SK-N-SH treated with all-trans-retinoic acid at 6 μM for 48 hours (cell line): ENCODE data around the gene TMEM30A.

Experiments used
- ATAC-seq: fragments of 200-7000 bp; cut with Tn5 transposase; 3 replicates; pipeline ENCODE4 v1.9.1; 2020; ENCODE audit warnings: mild to moderate bottlenecking, moderate library complexity
- ARNTL ChIP-seq: fragments of 450-650 bp; formaldehyde crosslinking; IDR thresholded peaks from 2 replicates; pipeline ENCODE4 v1.5.0; 2020; ENCODE audit warnings: low read depth, mild to moderate bottlenecking, moderate library complexity, borderline replicate concordance
- CREB5 ChIP-seq: fragments of 250-450 bp; sonication (Bioruptor Pico); IDR thresholded peaks from 2 replicates; pipeline ENCODE4 v1.5.1; 2020; ENCODE audit warnings: low read depth, mild to moderate bottlenecking, moderate library complexity
- CSDC2 ChIP-seq: fragments of 250-450 bp; sonication (Bioruptor Pico); IDR thresholded peaks from 2 replicates; pipeline ENCODE4 v1.5.0; 2020; ENCODE audit warnings: mild to moderate bottlenecking, moderate library complexity
- CSRNP3 ChIP-seq: fragments of 250-450 bp; sonication (Bioruptor Pico); IDR thresholded peaks from 2 replicates; pipeline ENCODE4 v1.5.1; 2021; ENCODE audit warnings: mild to moderate bottlenecking, moderate library complexity
- ESRRG ChIP-seq: fragments of 250-450 bp; sonication (Bioruptor Pico); IDR thresholded peaks from 2 replicates; pipeline ENCODE4 v1.6.1; 2021; ENCODE audit warnings: mild to moderate bottlenecking
- GLIS3 ChIP-seq: fragments of 250-450 bp; sonication (Bioruptor Pico); IDR thresholded peaks from 2 replicates; pipeline ENCODE4 v1.5.0; 2020; ENCODE audit warnings: mild to moderate bottlenecking, moderate library complexity
- ISL1 ChIP-seq: fragments of 250-450 bp; sonication (Bioruptor Pico); IDR thresholded peaks from 2 replicates; pipeline ENCODE4 v2.1.2; 2022; ENCODE audit warnings: mild to moderate bottlenecking, moderate library complexity
- OSR1 ChIP-seq: fragments of 250-450 bp; sonication (Bioruptor Pico); IDR thresholded peaks from 2 replicates; pipeline ENCODE4 v1.8.0; 2022; ENCODE audit warnings: moderate library complexity, mild to moderate bottlenecking, inconsistent platforms
- PATZ1 ChIP-seq: fragments of 250-450 bp; sonication (Bioruptor Pico); IDR thresholded peaks from 2 replicates; pipeline ENCODE4 v1.8.0; 2020; ENCODE audit warnings: mild to moderate bottlenecking, moderate library complexity, borderline replicate concordance
- POU6F1 ChIP-seq: fragments of 250-450 bp; sonication (Bioruptor Pico); IDR thresholded peaks from 2 replicates; pipeline ENCODE4 v1.8.0; 2021; ENCODE audit warnings: low read depth, mild to moderate bottlenecking, moderate library complexity, borderline replicate concordance
- PPARA ChIP-seq: fragments of 250-450 bp; sonication (Bioruptor Pico); IDR thresholded peaks from 2 replicates; pipeline ENCODE4 v1.5.0; 2020; ENCODE audit warnings: mild to moderate bottlenecking, borderline replicate concordance
- RARB ChIP-seq: fragments of 250-450 bp; sonication (Bioruptor Pico); IDR thresholded peaks from 2 replicates; pipeline ENCODE4 v1.8.0; 2021; ENCODE audit warnings: mild to moderate bottlenecking, moderate library complexity
- SNAI2 ChIP-seq: fragments of 250-450 bp; sonication (Bioruptor Pico); IDR thresholded peaks from 2 replicates; pipeline ENCODE4 v1.5.0; 2020; ENCODE audit warnings: mild to moderate bottlenecking, moderate library complexity
- TCF4 ChIP-seq: fragments of 250-450 bp; sonication (Bioruptor Pico); IDR thresholded peaks from 2 replicates; pipeline ENCODE4 v1.8.0; 2021; ENCODE audit warnings: mild to moderate bottlenecking, moderate library complexity, borderline replicate concordance
- TOX ChIP-seq: fragments of 250-450 bp; sonication (Bioruptor Pico); IDR thresholded peaks from 2 replicates; pipeline ENCODE4 v1.8.0; 2021; ENCODE audit warnings: mild to moderate bottlenecking, moderate library complexity, borderline replicate concordance
- TSHZ2 ChIP-seq: fragments of 250-450 bp; sonication (Bioruptor Pico); IDR thresholded peaks from 2 replicates; pipeline ENCODE4 v1.5.0; 2020; ENCODE audit warnings: mild to moderate bottlenecking, moderate library complexity
- ZC3H10 ChIP-seq: fragments of 250-450 bp; sonication (Bioruptor Pico); IDR thresholded peaks from 2 replicates; pipeline ENCODE4 v1.5.1; 2021; ENCODE audit warnings: mild to moderate bottlenecking, moderate library complexity
- ZFP3 ChIP-seq: fragments of 250-450 bp; sonication (Bioruptor Pico); IDR thresholded peaks from 2 replicates; pipeline ENCODE4 v1.5.0; 2020; ENCODE audit warnings: mild to moderate bottlenecking, moderate library complexity
- ZFP30 ChIP-seq: fragments of 450-650 bp; formaldehyde crosslinking; IDR thresholded peaks from 2 replicates; pipeline ENCODE4 v1.5.0; 2022; ENCODE audit warnings: mild to moderate bottlenecking, moderate library complexity
- ZNF565 ChIP-seq: fragments of 450-650 bp; formaldehyde crosslinking; conservative IDR thresholded peaks from 2 replicates; pipeline ENCODE4 v1.5.0; 2020; ENCODE audit warnings: low read depth, mild to moderate bottlenecking, moderate library complexity
- ZNF70 ChIP-seq: fragments of 450-650 bp; formaldehyde crosslinking; IDR thresholded peaks from 2 replicates; pipeline ENCODE4 v1.5.0; 2020; ENCODE audit warnings: mild to moderate bottlenecking, moderate library complexity
- ZNF8 ChIP-seq: fragments of 450-650 bp; formaldehyde crosslinking; IDR thresholded peaks from 2 replicates; pipeline ENCODE4 v1.5.0; 2020; ENCODE audit warnings: mild to moderate bottlenecking, moderate library complexity

TMEM30A gene

GRCh38 chr6:75268121-75268987, 16.2 kb downstream of the TMEM30A start:
- TF ChIP-seq GLIS3 (CRISPR knock-in tag) = no peak
- no peak for TF ChIP-seq SNAI2 (CRISPR knock-in tag)
- TF ChIP-seq CSRNP3 (CRISPR knock-in tag) = no peak
- no peak for TF ChIP-seq OSR1 (CRISPR knock-in tag)
- TF ChIP-seq ZFP3 (CRISPR knock-in tag) = no peak
- TF ChIP-seq TCF4 (CRISPR knock-in tag) = no peak
- TF ChIP-seq POU6F1 = no peak
- TF ChIP-seq TOX (CRISPR knock-in tag) = no peak
- no peak for TF ChIP-seq PPARA (CRISPR knock-in tag)
- no peak for TF ChIP-seq ESRRG (CRISPR knock-in tag)
- TF ChIP-seq ZFP30 (CRISPR knock-in tag) = no peak
- no peak for TF ChIP-seq TSHZ2
- TF ChIP-seq ZC3H10 (CRISPR knock-in tag) = no peak
- TF ChIP-seq CREB5 = no peak
- no peak for ATAC-seq

- ATAC-seq = no peak
- TF ChIP-seq SNAI2 (CRISPR knock-in tag) = no peak
- no peak for TF ChIP-seq GLIS3 (CRISPR knock-in tag)
- TF ChIP-seq ZNF565 (CRISPR knock-in tag) = no peak
- no peak for TF ChIP-seq TOX (CRISPR knock-in tag)
- no peak for TF ChIP-seq CSRNP3 (CRISPR knock-in tag)
- no peak for TF ChIP-seq OSR1 (CRISPR knock-in tag)
- TF ChIP-seq CREB5 = no peak
- TF ChIP-seq ARNTL = no peak
- no peak for TF ChIP-seq PATZ1 (CRISPR knock-in tag)
- TF ChIP-seq ZNF8 (CRISPR knock-in tag) = no peak
- no peak for TF ChIP-seq ZFP3 (CRISPR knock-in tag)
- TF ChIP-seq RARB = no peak
- TF ChIP-seq ISL1 = no peak
- TF ChIP-seq PPARA (CRISPR knock-in tag) = no peak
- TF ChIP-seq ESRRG (CRISPR knock-in tag) = no peak
- TF ChIP-seq ZNF70 (CRISPR knock-in tag) = no peak
- no peak for TF ChIP-seq CSDC2
- TF ChIP-seq ZFP30 (CRISPR knock-in tag) = no peak
- TF ChIP-seq TSHZ2 = no peak
- TF ChIP-seq ZC3H10 (CRISPR knock-in tag) = no peak
These were observed 17.1 kb downstream of the TMEM30A start for GRCh38 chr6:75267461-75267860.
